Fibroblast of mammary gland (primary cell): ENCODE measurements around the gene OIP5.
A peak's percentile ranks its signal among the peaks of the same experiment; 100 is the strongest.

ENCODE experiments used
- DNase-seq: peaks from one replicate; pipeline ENCODE4 v3.0.0-alpha.2; 2010; ENCODE audit warnings: low read depth
- H3K4me3 ChIP-seq: 2 replicates; pipeline ENCODE4 v1.5.1; 2011; ENCODE audit warnings: low read depth, mild to moderate bottlenecking, low read length, moderate library complexity; ENCODE audit not compliant: control insufficient read depth
- CTCF ChIP-seq: conservative IDR thresholded peaks from 2 replicates; pipeline ENCODE4 v1.5.1; 2011; ENCODE audit warnings: low read depth, low read length, inconsistent platforms; ENCODE audit not compliant: control insufficient read depth, insufficient read depth

The OIP5 gene

GRCh38 chr15:41332194-41333025, at the start of gene OIP5, which contains the start of gene NUSAP1:
Gene OIP5, minus strand, starts transcription at chr15:41332591. Its CDS starts 30 bp downstream, at chr15:41332561.
Gene NUSAP1, plus strand, starts transcription at chr15:41332881. Its CDS starts 77 bp downstream, at chr15:41332958.
- TF ChIP-seq CTCF: no peak
- peak within 1 kb of the TSS; percentile 76 for H3K4me3 ChIP-seq
- DNase-seq: peak; percentile 100

- no peak for DNase-seq
- no peak for TF ChIP-seq CTCF
- H3K4me3 ChIP-seq: no peak overlapping the region
Observed at GRCh38 chr15:41377978-41378377, 45.6 kb upstream of the OIP5 start.

GRCh38 chr15:41367418-41367817, 35.0 kb upstream of the OIP5 start:
- DNase-seq: no peak
- H3K4me3 ChIP-seq: no peak overlapping the region
- TF ChIP-seq CTCF: no peak

- no peak for TF ChIP-seq CTCF
- no peak overlapping the region for H3K4me3 ChIP-seq
- DNase-seq: no peak
Observed at GRCh38 chr15:41354371-41354770, 22.0 kb upstream of the OIP5 start.

GRCh38 chr15:41350057-41350717, 17.8 kb upstream of the OIP5 start:
- no peak for DNase-seq
- no peak for TF ChIP-seq CTCF
- H3K4me3 ChIP-seq: no peak overlapping the region

GRCh38 chr15:41347236-41347635, 14.8 kb upstream of the OIP5 start:
- DNase-seq: no peak
- no peak overlapping the region for H3K4me3 ChIP-seq
- TF ChIP-seq CTCF: no peak
